Omental fat pad (tissue), 4 donors: ENCODE results near the gene VPS37D. TPM values are rescaled to one million over a fixed set of nuclear protein-coding genes. Genes with fewer than 3 reads are reported as not detected.

Source experiments
- ATAC-seq: fragments of 150-250 bp; one replicate; pipeline ENCODE4 v1.9.1; 2016; ENCODE audit warnings: mild to moderate bottlenecking, moderate library complexity; ENCODE audit not compliant: low FRiP score
- DNase-seq: peaks from one replicate; pipeline ENCODE4 v3.0.0-alpha.2; 2019; ENCODE audit warnings: low spot score
- total RNA-seq, 4 donors: library from RNA; depleted of rRNA; stranded (reverse); fragments of >200 nt; gene quantifications; one replicate each; pipeline ENCODE4 v1.1.0, GENCODE V29; 2016
- TF ChIP-seq, protein P1 (sequence below), 3 donors: fragments of 450-650 bp; IDR thresholded peaks; one replicate each; pipeline ENCODE4 v1.5.1; 2016 to 2017; ENCODE audit warnings: antibody characterized with exemption in 3 of 3, mild to moderate bottlenecking in 3 of 3, moderate library complexity in 2 of 3

VPS37D gene
- total RNA-seq, 4 donors from 2014 or later, result 0.28 to 1.5 (median 1.1) TPM; not detected in 1

DNA sequence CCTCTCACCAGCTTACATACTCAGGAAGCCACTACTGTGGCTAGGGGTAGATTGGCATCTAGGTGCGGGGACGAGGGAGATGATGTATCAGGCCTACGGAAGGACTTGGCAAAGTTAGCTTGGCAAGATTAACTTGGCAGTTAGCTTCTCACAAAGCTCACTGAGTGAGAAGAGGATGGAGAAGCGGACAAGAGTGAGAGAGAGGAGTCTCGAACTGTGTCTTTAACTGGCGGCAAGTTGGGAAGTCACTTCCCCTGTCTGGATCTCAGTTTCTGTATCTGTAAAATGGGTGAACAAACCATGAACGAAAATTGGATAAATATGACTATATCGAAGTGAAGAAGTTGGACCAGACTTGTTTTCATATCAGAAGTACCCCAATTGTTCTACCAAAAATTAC lies 33.8 kb upstream of the VPS37D start:
- TF ChIP-seq, protein P1, sequence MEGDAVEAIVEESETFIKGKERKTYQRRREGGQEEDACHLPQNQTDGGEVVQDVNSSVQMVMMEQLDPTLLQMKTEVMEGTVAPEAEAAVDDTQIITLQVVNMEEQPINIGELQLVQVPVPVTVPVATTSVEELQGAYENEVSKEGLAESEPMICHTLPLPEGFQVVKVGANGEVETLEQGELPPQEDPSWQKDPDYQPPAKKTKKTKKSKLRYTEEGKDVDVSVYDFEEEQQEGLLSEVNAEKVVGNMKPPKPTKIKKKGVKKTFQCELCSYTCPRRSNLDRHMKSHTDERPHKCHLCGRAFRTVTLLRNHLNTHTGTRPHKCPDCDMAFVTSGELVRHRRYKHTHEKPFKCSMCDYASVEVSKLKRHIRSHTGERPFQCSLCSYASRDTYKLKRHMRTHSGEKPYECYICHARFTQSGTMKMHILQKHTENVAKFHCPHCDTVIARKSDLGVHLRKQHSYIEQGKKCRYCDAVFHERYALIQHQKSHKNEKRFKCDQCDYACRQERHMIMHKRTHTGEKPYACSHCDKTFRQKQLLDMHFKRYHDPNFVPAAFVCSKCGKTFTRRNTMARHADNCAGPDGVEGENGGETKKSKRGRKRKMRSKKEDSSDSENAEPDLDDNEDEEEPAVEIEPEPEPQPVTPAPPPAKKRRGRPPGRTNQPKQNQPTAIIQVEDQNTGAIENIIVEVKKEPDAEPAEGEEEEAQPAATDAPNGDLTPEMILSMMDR (IDR thresholded peaks at IDR 0.05), result no peak
- DNase-seq (no peak), ATAC-seq (no peak)

DNA sequence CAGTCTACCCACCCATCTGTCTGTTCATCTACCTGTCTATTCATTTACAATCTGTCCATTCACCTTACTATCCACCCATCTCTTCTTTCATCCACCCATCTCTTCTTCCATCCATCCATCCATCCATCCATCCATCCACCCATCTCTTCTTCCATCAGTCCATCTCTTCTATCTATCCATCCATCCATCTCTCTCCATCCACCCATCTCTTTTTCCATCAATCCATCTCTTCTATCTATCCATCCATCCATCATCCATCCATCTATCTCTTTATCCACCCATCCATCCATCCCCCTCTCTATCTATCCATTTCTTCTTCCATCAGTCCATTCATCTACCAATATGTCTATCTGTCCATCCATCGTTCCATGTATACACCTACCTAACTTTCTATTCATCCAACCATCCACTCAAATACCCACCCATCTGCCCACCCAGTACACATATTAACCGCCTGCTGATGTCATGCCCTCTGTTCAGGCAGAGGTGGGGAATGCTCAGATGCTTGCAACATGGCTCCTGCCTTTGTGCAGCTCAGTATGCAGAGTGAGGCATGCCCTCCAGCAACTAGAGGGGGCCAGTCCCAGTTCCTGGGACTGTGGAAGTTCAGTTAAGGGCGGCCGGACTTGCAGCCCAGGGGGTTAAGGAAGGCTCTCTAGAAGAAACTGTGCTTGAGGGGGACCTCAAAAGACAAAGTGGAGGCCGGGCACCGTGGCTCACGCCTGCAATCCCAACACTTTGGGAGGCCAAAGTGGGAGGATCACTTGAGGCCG lies 32.0 kb upstream of the VPS37D start:
- ATAC-seq (no peak), DNase-seq (no peak)
- TF ChIP-seq, protein P1 (IDR thresholded peaks at IDR 0.05), result no peak

DNA sequence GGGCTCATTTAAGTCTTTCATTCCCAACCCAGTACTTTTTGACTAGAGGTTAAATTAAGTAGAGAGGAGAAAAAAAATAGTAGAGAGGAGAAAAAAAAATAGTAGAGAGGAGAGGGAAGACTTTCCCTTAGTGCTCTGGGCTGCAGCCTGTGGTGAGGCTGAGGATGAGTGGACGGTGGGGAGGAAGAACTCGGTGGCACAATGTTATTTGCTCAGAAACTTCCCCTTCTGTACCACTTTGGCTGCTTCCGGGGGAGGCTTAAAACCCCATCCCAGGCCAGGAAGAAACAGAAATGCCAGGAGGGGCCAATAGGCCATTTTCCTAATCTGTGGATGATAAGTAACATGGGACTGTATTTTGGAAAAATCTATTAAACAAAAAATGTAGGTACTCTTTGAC lies 28.7 kb upstream of the VPS37D start:
- ATAC-seq, result no peak
- TF ChIP-seq, protein P1 (IDR thresholded peaks at IDR 0.05), result no peak
- no peak for DNase-seq

DNA sequence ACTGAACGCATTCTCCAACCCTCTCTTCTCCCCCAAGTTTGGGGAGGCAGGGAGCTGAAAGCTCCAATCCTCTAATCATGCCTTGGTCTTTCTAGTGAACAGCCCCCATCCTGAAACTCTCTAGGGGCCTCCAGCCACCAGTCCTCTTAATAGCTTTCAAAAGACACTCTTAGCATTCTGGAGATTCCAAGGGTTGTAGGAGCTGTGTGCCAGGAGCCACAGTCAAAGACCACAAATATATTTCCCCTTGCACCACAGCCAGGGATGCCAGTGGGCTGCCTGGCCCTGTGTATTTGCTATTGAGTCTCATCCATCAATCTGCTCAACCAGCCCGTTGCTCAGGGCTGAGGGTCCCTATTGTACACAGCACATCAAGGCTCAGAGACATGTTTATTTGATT lies 24.8 kb upstream of the VPS37D start:
- DNase-seq (no peak), ATAC-seq (no peak)
- TF ChIP-seq, protein P1 (IDR thresholded peaks at IDR 0.05), result no peak

DNA sequence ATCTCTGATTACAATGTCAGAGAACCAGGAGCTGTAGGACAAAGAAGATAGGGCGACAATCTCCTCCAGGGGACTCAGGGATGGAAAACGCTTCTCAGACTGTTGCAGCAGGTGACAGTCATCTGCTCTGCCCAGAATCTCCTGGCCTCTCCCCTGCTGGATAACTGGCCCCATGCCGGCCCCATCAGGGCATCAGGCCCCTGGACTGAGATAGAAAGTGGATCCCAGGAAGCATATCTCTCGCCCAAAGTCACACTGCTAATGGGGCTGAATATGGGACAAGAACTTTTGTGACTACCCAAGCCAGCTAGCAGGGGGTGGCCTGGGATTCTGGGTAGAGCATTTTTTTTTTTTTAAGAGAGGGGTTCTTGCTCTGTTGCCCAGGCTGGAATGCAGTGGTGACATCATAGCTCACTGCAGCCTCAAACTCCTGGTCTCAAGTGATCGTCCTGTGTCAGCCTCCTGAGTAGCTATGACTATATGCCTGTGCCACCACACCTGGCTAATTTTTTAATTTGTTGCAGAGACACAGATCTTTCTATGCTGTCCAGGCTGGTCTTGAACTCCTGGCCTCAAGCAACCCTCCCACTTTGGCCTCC lies 22.8 kb upstream of the VPS37D start:
- ATAC-seq (no peak), DNase-seq (no peak)
- TF ChIP-seq, protein P1 (IDR thresholded peaks at IDR 0.05), result no peak

DNA sequence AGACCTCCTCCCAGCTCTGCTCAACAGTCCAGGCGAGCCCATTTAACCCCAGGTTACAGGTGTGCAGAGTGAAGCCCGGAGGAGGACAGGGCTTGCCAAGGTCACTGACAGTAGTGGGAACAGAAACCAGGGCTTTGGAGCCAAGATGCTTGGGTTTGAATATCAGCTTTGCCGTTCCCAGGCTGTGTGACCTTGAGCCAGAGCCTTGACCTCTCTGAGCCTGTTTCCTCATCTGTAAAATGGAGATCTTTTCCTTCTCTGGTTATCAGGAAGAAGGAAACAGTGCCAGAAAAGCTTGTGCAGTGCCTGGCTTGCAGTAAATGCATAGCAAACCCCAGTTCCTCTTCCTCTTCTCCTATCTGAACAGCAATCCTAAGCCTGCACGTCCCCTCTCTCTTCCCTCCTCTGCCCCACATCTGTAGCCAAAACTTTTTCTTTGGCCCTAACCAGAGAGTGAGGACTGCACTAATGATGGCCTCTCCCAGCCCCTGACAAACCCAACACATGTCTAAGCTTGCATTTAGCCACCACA lies 21.9 kb upstream of the VPS37D start:
- DNase-seq (no peak), ATAC-seq (no peak)
- TF ChIP-seq, protein P1 (IDR thresholded peaks at IDR 0.05), result no peak
